Stimulated activated CD4-positive, alpha-beta T cell treated with anti-CD3 and anti-CD28 coated beads, Interleukin-1b, Interleukin-23, amount 100 ng/mL, for 48 hours (primary cell): Measurements from ENCODE around the gene SERF2.
"Not testable (repeated sequence)": the region's sequence is repeated elsewhere in the genome, so short reads cannot be mapped to it uniquely, and the experiment has no call there.

Experiments
- DNase-seq: peaks from one replicate; pipeline ENCODE4 v3.0.0-alpha.2; 2020

The SERF2 gene

DNA sequence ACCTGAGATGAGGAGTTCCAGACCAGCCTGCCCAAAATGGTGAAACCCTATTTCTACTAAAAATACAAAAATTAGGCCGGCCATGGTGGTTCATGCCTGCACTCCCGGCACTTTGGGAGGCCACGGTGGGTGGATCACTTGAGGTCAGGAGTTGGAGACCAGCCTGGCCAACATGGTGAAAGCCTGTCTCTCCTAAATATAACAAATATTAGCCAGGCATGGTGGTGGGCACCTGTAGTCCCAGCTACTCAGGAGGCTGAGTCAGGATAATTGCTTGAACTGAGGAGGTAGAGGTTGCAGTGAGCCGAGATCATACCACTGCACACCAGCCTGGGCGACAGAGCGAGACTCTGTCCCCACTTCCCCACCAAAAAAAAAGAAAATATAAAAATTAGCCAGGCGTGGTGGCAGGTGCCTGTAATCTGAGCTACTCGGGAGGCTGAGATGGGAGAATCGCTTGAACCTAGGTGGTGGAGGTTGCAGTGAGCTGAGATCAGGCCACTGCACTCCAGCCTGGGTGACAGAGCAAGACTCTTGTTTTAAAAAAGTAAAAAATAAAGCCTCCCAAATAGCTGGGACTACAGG is 38.7 kb downstream of the SERF2 start:
- not testable (repeated sequence) for DNase-seq

- not testable (repeated sequence) for DNase-seq
Observed at GRCh38 chr15:43831519-43832052, 39.5 kb downstream of the SERF2 start.

- DNase-seq: not testable (repeated sequence)
Observed at GRCh38 chr15:43832485-43832884, 40.4 kb downstream of the SERF2 start.

DNA sequence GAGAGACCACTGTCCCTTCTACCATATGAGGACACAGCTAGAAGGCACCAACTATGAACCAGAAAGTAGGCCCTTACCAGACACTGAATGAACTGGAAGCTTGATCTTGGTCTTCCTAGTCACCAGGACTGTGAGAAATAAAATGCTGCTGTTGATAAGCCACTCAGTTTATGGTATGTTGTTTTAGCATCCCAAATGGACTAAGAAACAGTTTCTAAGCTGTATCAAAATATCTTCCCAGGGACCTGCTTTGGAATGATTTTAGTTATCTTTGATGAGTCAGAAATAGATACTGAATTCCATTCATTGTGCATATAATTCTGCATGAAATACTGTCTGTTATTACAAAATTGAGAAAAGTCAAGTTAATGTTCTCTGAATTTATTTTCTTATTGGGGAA is 53.3 kb downstream of the SERF2 start:
- DNase-seq: no peak
